ENCODE measurements around the gene RETN. TPM values are rescaled to one million over a fixed set of nuclear protein-coding genes. Genes with fewer than 3 reads are reported as not detected.

Gene RETN
- total and polyA plus RNA-seq, 2 of the 8 experiments (the other 6 are each of a cell fraction or from before 2014, with no cell fraction given) = not detected

- TF ChIP-seq, protein P1, sequence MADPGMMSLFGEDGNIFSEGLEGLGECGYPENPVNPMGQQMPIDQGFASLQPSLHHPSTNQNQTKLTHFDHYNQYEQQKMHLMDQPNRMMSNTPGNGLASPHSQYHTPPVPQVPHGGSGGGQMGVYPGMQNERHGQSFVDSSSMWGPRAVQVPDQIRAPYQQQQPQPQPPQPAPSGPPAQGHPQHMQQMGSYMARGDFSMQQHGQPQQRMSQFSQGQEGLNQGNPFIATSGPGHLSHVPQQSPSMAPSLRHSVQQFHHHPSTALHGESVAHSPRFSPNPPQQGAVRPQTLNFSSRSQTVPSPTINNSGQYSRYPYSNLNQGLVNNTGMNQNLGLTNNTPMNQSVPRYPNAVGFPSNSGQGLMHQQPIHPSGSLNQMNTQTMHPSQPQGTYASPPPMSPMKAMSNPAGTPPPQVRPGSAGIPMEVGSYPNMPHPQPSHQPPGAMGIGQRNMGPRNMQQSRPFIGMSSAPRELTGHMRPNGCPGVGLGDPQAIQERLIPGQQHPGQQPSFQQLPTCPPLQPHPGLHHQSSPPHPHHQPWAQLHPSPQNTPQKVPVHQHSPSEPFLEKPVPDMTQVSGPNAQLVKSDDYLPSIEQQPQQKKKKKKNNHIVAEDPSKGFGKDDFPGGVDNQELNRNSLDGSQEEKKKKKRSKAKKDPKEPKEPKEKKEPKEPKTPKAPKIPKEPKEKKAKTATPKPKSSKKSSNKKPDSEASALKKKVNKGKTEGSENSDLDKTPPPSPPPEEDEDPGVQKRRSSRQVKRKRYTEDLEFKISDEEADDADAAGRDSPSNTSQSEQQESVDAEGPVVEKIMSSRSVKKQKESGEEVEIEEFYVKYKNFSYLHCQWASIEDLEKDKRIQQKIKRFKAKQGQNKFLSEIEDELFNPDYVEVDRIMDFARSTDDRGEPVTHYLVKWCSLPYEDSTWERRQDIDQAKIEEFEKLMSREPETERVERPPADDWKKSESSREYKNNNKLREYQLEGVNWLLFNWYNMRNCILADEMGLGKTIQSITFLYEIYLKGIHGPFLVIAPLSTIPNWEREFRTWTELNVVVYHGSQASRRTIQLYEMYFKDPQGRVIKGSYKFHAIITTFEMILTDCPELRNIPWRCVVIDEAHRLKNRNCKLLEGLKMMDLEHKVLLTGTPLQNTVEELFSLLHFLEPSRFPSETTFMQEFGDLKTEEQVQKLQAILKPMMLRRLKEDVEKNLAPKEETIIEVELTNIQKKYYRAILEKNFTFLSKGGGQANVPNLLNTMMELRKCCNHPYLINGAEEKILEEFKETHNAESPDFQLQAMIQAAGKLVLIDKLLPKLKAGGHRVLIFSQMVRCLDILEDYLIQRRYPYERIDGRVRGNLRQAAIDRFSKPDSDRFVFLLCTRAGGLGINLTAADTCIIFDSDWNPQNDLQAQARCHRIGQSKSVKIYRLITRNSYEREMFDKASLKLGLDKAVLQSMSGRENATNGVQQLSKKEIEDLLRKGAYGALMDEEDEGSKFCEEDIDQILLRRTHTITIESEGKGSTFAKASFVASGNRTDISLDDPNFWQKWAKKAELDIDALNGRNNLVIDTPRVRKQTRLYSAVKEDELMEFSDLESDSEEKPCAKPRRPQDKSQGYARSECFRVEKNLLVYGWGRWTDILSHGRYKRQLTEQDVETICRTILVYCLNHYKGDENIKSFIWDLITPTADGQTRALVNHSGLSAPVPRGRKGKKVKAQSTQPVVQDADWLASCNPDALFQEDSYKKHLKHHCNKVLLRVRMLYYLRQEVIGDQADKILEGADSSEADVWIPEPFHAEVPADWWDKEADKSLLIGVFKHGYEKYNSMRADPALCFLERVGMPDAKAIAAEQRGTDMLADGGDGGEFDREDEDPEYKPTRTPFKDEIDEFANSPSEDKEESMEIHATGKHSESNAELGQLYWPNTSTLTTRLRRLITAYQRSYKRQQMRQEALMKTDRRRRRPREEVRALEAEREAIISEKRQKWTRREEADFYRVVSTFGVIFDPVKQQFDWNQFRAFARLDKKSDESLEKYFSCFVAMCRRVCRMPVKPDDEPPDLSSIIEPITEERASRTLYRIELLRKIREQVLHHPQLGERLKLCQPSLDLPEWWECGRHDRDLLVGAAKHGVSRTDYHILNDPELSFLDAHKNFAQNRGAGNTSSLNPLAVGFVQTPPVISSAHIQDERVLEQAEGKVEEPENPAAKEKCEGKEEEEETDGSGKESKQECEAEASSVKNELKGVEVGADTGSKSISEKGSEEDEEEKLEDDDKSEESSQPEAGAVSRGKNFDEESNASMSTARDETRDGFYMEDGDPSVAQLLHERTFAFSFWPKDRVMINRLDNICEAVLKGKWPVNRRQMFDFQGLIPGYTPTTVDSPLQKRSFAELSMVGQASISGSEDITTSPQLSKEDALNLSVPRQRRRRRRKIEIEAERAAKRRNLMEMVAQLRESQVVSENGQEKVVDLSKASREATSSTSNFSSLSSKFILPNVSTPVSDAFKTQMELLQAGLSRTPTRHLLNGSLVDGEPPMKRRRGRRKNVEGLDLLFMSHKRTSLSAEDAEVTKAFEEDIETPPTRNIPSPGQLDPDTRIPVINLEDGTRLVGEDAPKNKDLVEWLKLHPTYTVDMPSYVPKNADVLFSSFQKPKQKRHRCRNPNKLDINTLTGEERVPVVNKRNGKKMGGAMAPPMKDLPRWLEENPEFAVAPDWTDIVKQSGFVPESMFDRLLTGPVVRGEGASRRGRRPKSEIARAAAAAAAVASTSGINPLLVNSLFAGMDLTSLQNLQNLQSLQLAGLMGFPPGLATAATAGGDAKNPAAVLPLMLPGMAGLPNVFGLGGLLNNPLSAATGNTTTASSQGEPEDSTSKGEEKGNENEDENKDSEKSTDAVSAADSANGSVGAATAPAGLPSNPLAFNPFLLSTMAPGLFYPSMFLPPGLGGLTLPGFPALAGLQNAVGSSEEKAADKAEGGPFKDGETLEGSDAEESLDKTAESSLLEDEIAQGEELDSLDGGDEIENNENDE (IDR thresholded peaks at IDR 0.05; ENCODE audit: insufficient replicate concordance, low read length) = no peak
- TF ChIP-seq CHD1 (IDR thresholded peaks at IDR 0.05; ENCODE audit: low read depth, low read length) (no peak), HDAC6 (IDR thresholded peaks at IDR 0.05; ENCODE audit: low read depth, low read length) (no peak)
These were observed 14.4 kb upstream of the RETN start (continued) for GRCh38 chr19:7654401-7654800.

Data from H1 (cell line).